BLaER1 (cell line): ENCODE data around the gene TEX54.
A peak's percentile ranks its signal among the peaks of the same experiment; 100 is the strongest.

Source experiments
- H3K27ac ChIP-seq: shearing (Covaris generic); formaldehyde crosslinking; 2 replicates; pipeline ENCODE4 v1.8.1; 2022
- H3K27me3 ChIP-seq: shearing (Covaris generic); formaldehyde crosslinking; 2 replicates; pipeline ENCODE4 v1.8.1; 2022
- H3K36me3 ChIP-seq: shearing (Covaris generic); formaldehyde crosslinking; 2 replicates; pipeline ENCODE4 v1.8.1; 2022
- H3K4me1 ChIP-seq: shearing (Covaris generic); formaldehyde crosslinking; 2 replicates; pipeline ENCODE4 v1.8.1; 2022
- H3K4me2 ChIP-seq: shearing (Covaris generic); formaldehyde crosslinking; 2 replicates; pipeline ENCODE4 v1.8.1; 2022
- H3K4me3 ChIP-seq: shearing (Covaris generic); formaldehyde crosslinking; 2 replicates; pipeline ENCODE4 v1.8.1; 2022
- H3K9ac ChIP-seq: shearing (Covaris generic); formaldehyde crosslinking; 2 replicates; pipeline ENCODE4 v1.8.1; 2022
- H3K9me3 ChIP-seq: shearing (Covaris generic); formaldehyde crosslinking; 2 replicates; pipeline ENCODE4 v1.8.1; 2022
- H4K20me1 ChIP-seq: shearing (Covaris generic); formaldehyde crosslinking; 2 replicates; pipeline ENCODE4 v1.8.1; 2022
- Cebpa-rat ChIP-seq: shearing (Covaris generic); IDR thresholded peaks from 2 replicates; pipeline ENCODE4 v1.8.1; 2022

TEX54 gene

DNA sequence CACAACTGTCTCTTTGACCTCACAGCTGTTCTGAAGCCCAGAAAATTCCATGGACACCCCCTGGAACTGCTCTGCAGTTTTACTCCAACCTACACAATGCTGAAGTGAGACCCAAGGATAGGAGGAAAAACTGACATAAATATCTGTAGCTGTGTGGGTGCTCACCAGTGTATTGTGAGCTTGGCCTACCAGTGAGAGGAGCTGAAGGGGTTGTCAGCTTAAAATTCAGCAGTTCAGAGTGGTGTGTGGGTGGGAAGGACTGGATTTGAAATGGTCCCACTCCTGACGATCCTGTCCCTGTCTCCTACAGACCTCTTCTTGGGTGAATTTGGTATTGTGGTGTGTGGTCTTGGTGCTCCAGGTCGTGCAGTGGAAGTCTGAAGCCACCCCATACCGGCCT lies 43.1 kb downstream of the TEX54 start:
- Histone ChIP-seq H3K9me3 (no peaks in the 10 kb centered on the region), H3K27me3 (no peaks in the 10 kb centered on the region), H4K20me1 (peaks cover 30% of the 10 kb centered on the region), H3K27ac (no peak overlapping the region), H3K36me3 (peaks cover 54% of the 10 kb centered on the region), H3K4me1 (peaks cover 51% of the 10 kb centered on the region), H3K9ac (no peak overlapping the region), H3K4me3 (no peak overlapping the region), H3K4me2 (peak overlapping the region; percentile 82)
- no peak for TF ChIP-seq Cebpa-rat

GRCh38 chr11:62788991-62789390 lies 43.6 kb downstream of the TEX54 start:
- peaks cover 48% of the 10 kb centered on the region for H3K36me3 ChIP-seq
- H3K4me3 ChIP-seq, result no peak overlapping the region
- H3K27ac ChIP-seq, result no peak overlapping the region
- H3K9ac ChIP-seq, result peak overlapping the region; percentile 97
- H3K27me3 ChIP-seq, result no peaks in the 10 kb centered on the region
- H4K20me1 ChIP-seq, result peaks cover 30% of the 10 kb centered on the region
- no peak for TF ChIP-seq Cebpa-rat
- peaks cover 51% of the 10 kb centered on the region for H3K4me1 ChIP-seq
- no peaks in the 10 kb centered on the region for H3K9me3 ChIP-seq
- peak overlapping the region; percentile 82 for H3K4me2 ChIP-seq

GRCh38 chr11:62787005-62787759 lies 45.5 kb downstream of the TEX54 start, which contains the start of gene TMEM179B:
TSS of gene TMEM179B (plus strand) at chr11:62787402. CDS start at chr11:62787432, 30 bp downstream.
- Histone ChIP-seq H4K20me1 (peaks cover 27% of the 10 kb centered on the region), H3K9me3 (no peaks in the 10 kb centered on the region), H3K36me3 (peaks cover 44% of the 10 kb centered on the region), H3K27ac (peak within 1 kb of the TSS; percentile 96), H3K27me3 (no peaks in the 10 kb centered on the region), H3K4me2 (peak within 1 kb of the TSS; percentile 82), H3K4me3 (peak within 1 kb of the TSS; percentile 100), H3K4me1 (peaks cover 44% of the 10 kb centered on the region), H3K9ac (peak within 1 kb of the TSS; percentile 97)
- TF ChIP-seq Cebpa-rat, result no peak

GRCh38 chr11:62786318-62787004 lies 46.2 kb downstream of the TEX54 start:
- peak overlapping the region; percentile 97 for H3K9ac ChIP-seq
- H3K4me3 ChIP-seq, result peak overlapping the region; percentile 100
- peaks cover 48% of the 10 kb centered on the region for H3K36me3 ChIP-seq
- TF ChIP-seq Cebpa-rat, result no peak
- peaks cover 42% of the 10 kb centered on the region for H3K4me1 ChIP-seq
- H3K27me3 ChIP-seq, result no peaks in the 10 kb centered on the region
- peak overlapping the region; percentile 82 for H3K4me2 ChIP-seq
- no peaks in the 10 kb centered on the region for H3K9me3 ChIP-seq
- H4K20me1 ChIP-seq, result peaks cover 26% of the 10 kb centered on the region
- H3K27ac ChIP-seq, result peak overlapping the region; percentile 96

- Histone ChIP-seq H3K27me3 (no peaks in the 10 kb centered on the region), H3K4me1 (peaks cover 8% of the 10 kb centered on the region), H3K36me3 (peaks cover 55% of the 10 kb centered on the region), H4K20me1 (no peaks in the 10 kb centered on the region), H3K9ac (no peak overlapping the region), H3K4me3 (no peak overlapping the region), H3K4me2 (no peak overlapping the region), H3K27ac (no peak overlapping the region), H3K9me3 (no peaks in the 10 kb centered on the region)
- TF ChIP-seq Cebpa-rat, result no peak
Observed at GRCh38 chr11:62782753-62783152, 49.9 kb downstream of the TEX54 start.
